ENCODE results near the gene FOXK2.

FOXK2 gene

DNA sequence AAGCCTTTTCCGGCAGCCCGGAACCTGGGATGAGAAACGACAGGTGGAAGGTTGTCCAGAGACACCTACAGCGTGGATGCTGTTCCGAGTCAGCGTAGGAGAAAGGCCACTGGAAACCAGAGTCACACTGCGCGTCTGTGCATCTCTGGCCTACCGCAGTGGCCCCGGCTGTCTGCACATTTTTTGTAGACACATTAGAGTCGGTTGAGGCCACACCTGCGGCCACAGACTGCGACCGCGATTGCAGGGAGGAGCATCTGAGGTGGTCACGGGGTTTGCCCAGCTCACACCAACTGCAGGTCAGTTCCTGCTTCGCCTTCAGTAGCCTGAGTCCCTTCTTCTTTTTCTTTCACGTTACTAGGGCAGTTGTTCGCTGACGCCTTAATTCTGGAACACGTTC, 76.4 kb downstream of the FOXK2 start:
- no peak for DNase-seq (ENCODE audit: low spot score)

DNA sequence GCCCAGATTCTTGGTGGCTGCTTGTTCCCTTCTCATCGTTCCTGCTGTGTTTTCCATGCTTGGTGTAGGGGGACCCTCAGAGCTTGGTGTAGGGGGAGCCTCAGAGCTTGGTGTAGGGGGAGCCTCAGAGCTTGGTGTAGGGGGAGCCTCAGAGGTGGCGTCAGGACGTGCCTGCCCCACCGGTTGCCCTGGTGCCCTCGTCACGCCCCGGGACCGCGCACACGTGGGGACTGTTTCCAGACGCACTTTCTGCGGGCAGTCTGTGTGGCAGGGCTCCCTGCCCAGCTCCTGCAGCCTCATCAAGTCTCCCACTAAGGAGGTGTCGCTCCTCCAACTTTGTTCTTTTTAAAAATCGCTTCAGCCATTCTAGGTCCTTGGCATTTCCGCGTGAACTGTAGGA, 76.8 kb downstream of the FOXK2 start:
- no peak for DNase-seq (ENCODE audit: low spot score)
- in situ Hi-C loops (cut with MboI; ENCODE audit: low pct_unique_long_range_greater_than_20kb, low sequenced_read_pairs, unreplicated experiment), result no loop called here
- TF ChIP-seq, protein P1, sequence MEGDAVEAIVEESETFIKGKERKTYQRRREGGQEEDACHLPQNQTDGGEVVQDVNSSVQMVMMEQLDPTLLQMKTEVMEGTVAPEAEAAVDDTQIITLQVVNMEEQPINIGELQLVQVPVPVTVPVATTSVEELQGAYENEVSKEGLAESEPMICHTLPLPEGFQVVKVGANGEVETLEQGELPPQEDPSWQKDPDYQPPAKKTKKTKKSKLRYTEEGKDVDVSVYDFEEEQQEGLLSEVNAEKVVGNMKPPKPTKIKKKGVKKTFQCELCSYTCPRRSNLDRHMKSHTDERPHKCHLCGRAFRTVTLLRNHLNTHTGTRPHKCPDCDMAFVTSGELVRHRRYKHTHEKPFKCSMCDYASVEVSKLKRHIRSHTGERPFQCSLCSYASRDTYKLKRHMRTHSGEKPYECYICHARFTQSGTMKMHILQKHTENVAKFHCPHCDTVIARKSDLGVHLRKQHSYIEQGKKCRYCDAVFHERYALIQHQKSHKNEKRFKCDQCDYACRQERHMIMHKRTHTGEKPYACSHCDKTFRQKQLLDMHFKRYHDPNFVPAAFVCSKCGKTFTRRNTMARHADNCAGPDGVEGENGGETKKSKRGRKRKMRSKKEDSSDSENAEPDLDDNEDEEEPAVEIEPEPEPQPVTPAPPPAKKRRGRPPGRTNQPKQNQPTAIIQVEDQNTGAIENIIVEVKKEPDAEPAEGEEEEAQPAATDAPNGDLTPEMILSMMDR (IDR thresholded peaks at IDR 0.05; ENCODE audit: extremely low read depth, insufficient read depth, missing control alignments), result no peak

More for the DNA sequence above, 76.4 kb downstream of the FOXK2 start:
- TF ChIP-seq, protein P1 (IDR thresholded peaks at IDR 0.05; ENCODE audit: extremely low read depth, insufficient read depth, missing control alignments), result no peak
- in situ Hi-C loops (cut with MboI; ENCODE audit: low pct_unique_long_range_greater_than_20kb, low sequenced_read_pairs, unreplicated experiment), result no loop called here

GRCh38 chr17:82596837-82597672, 77.5 kb downstream of the FOXK2 start:
- TF ChIP-seq, protein P1 (IDR thresholded peaks at IDR 0.05; ENCODE audit: extremely low read depth, insufficient read depth, missing control alignments), result no peak
- in situ Hi-C loops (cut with MboI; ENCODE audit: low pct_unique_long_range_greater_than_20kb, low sequenced_read_pairs, unreplicated experiment), result no loop called here
- no peak for DNase-seq (ENCODE audit: low spot score)

GRCh38 chr17:82598256-82599119, 79.0 kb downstream of the FOXK2 start:
- DNase-seq (ENCODE audit: low spot score), result no peak
- TF ChIP-seq, protein P1 (IDR thresholded peaks at IDR 0.05; ENCODE audit: extremely low read depth, insufficient read depth, missing control alignments), result no peak
- in situ Hi-C loops (cut with MboI; ENCODE audit: low pct_unique_long_range_greater_than_20kb, low sequenced_read_pairs, unreplicated experiment), result no loop called here

- in situ Hi-C loops (cut with MboI; ENCODE audit: low pct_unique_long_range_greater_than_20kb, low sequenced_read_pairs, unreplicated experiment), result no loop called here
- DNase-seq (ENCODE audit: low spot score), result peak; percentile 62
- TF ChIP-seq, protein P1 (IDR thresholded peaks at IDR 0.05; ENCODE audit: extremely low read depth, insufficient read depth, missing control alignments), result no peak
Measured at GRCh38 chr17:82599674-82600661, 80.4 kb downstream of the FOXK2 start.

All from GM13977 (cell line).